ENCODE measurements around the gene NANOGP8.

- TF ChIP-seq CTCF (IDR thresholded peaks at IDR 0.05; ENCODE audit: low read depth, low read length) (no peak), EZH2phosphoT487 (IDR thresholded peaks at IDR 0.05; ENCODE audit: low read depth) (no peak)
These were observed 4.5 kb upstream of the NANOGP8 start for GRCh38 chr15:35089551-35089950.

Measured in OCI-LY3 (cell line).